Ovary (tissue), 9 donors: ENCODE results near the gene CRTC3. TPM values are rescaled to one million over a fixed set of nuclear protein-coding genes. Genes with fewer than 3 reads are reported as not detected.

Experiments used
- DNase-seq, 5 donors: peaks; one replicate each; pipeline ENCODE4 v3.0.0-alpha.2; 2019 to 2020
- H3K27ac ChIP-seq, 2 donors: fragments of 200-600 bp; one replicate each; pipeline versions ENCODE4 v1.5.1 to v1.8.0; 2019 to 2022
- H3K27me3 ChIP-seq: fragments of 200-600 bp; one replicate; pipeline ENCODE4 v1.8.0; 2022
- H3K36me3 ChIP-seq: fragments of 200-600 bp; sonication (generic); one replicate; pipeline ENCODE4 v1.5.1; 2019
- H3K4me1 ChIP-seq: one replicate; pipeline ENCODE4 v1.8.1; 2013; ENCODE audit warnings: mild to moderate bottlenecking, moderate library complexity; ENCODE audit not compliant: insufficient read depth
- H3K4me3 ChIP-seq: fragments of 200-600 bp; sonication (generic); one replicate; pipeline ENCODE4 v1.5.1; 2017
- H3K9me3 ChIP-seq, 2 donors: fragments of 200-600 bp in 1 of 2; sonication (generic) in 1 of 2; one replicate each; pipeline versions ENCODE4 v1.5.1 to v1.8.1; 2013 to 2019; ENCODE audit warnings: mild to moderate bottlenecking in 1 of 2, moderate library complexity in 1 of 2
- EP300 ChIP-seq: sonication (generic); formaldehyde crosslinking; IDR thresholded peaks from one replicate; pipeline ENCODE4 v1.6.1; 2017; ENCODE audit warnings: antibody characterized with exemption
- POLR2A ChIP-seq: fragments of 450-650 bp; IDR thresholded peaks from one replicate; pipeline ENCODE4 v1.6.1; 2017; ENCODE audit warnings: antibody characterized with exemption, mild to moderate bottlenecking, moderate library complexity
- WGBS, 3 donors: extraction: QIAGEN DNeasy Blood & Tissue Kit in 1 of 3; methylation state at CpG; one replicate each; pipeline versions ENCODE4 v1.1.5 to v1.1.7; 2013 to 2017; 5-methylcytosine and 5-hydroxymethylcytosine counted together
- intact Hi-C, 4 donors: fragments of 100-400 bp; cut with DNase I; formaldehyde crosslinking; loops; one replicate each; pipeline versions ENCODE4 v1.11.0 to v1.15.1; 2022 to 2023
- polyA plus RNA-seq, 2 donors: library from polyadenylated mRNA; stranded (reverse); fragments of 200-250 nt in 1 of 2; fragments of 350-450 nt in 1 of 2; fragmentation: Illumina TruSeq in 1 of 2; extraction: RNeasy Lipid Tissue Mini Kit (QIAGEN cat#74804) in 1 of 2; gene quantifications; one replicate each; pipeline ENCODE4 v1.2.3, GENCODE V29; 2013 to 2014
- total RNA-seq, 7 donors: library from RNA; depleted of rRNA in 2 of 7; stranded (reverse); fragments of >200 nt in 2 of 7; fragmentation: NEBNext Ultra II Directional in 3 of 7; extraction: Animal tissue kit (Norgen Biotek cat#: 25700) in 3 of 7; gene quantifications; one replicate each; pipeline versions ENCODE4 v1.1.0 to v1.2.4, GENCODE V29; 2016 to 2023
- TF ChIP-seq, protein P1 (sequence below), 3 donors: fragments of 450-650 bp in 2 of 3; fragments of 200-600 bp in 1 of 3; IDR thresholded peaks; one replicate each; pipeline versions ENCODE4 v1.5.1 to v1.8.0; 2016 to 2022; ENCODE audit warnings: antibody characterized with exemption in 3 of 3, mild to moderate bottlenecking in 1 of 3
- donor health status: DM: no; HTN: no; CAD: no; lungs with moderate emphysema.
- donor health status: DM: no; HTN: no; CAD: no.
- donor health status: Bipolar disorder and iron deficiency.
- donor health status: DM: yes; HTN: yes; CAD: no.
- donor health status: DM: no; HTN: no; CAD: no.
- donor health status: DM: yes; HTN: yes; CAD: no.

Gene CRTC3
- total and polyA plus RNA-seq, 9 donors: 36.9 to 106 (median 85.4) TPM

- H3K9me3 ChIP-seq: no peaks in the 10 kb centered on the region
- DNase-seq: no peak
- no peak overlapping the region for H3K4me3 ChIP-seq
- peaks cover 11% of the 10 kb centered on the region for H3K4me1 ChIP-seq
- H3K27me3 ChIP-seq: no peaks in the 10 kb centered on the region
- no peaks in the 10 kb centered on the region for H3K36me3 ChIP-seq
- intact Hi-C loops: no loop called here
- TF ChIP-seq, protein P1, sequence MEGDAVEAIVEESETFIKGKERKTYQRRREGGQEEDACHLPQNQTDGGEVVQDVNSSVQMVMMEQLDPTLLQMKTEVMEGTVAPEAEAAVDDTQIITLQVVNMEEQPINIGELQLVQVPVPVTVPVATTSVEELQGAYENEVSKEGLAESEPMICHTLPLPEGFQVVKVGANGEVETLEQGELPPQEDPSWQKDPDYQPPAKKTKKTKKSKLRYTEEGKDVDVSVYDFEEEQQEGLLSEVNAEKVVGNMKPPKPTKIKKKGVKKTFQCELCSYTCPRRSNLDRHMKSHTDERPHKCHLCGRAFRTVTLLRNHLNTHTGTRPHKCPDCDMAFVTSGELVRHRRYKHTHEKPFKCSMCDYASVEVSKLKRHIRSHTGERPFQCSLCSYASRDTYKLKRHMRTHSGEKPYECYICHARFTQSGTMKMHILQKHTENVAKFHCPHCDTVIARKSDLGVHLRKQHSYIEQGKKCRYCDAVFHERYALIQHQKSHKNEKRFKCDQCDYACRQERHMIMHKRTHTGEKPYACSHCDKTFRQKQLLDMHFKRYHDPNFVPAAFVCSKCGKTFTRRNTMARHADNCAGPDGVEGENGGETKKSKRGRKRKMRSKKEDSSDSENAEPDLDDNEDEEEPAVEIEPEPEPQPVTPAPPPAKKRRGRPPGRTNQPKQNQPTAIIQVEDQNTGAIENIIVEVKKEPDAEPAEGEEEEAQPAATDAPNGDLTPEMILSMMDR (IDR thresholded peaks at IDR 0.05): no peak
- TF ChIP-seq POLR2A (no peak), EP300 (no peak)
- WGBS, 3 donors: 49 to 56% (median 55%) methylated on average over 5 of the region's 5 CpGs
- no peak overlapping the region for H3K27ac ChIP-seq
These were observed 58.7 kb downstream of the CRTC3 start for GRCh38 chr15:90588427-90588826.

DNA sequence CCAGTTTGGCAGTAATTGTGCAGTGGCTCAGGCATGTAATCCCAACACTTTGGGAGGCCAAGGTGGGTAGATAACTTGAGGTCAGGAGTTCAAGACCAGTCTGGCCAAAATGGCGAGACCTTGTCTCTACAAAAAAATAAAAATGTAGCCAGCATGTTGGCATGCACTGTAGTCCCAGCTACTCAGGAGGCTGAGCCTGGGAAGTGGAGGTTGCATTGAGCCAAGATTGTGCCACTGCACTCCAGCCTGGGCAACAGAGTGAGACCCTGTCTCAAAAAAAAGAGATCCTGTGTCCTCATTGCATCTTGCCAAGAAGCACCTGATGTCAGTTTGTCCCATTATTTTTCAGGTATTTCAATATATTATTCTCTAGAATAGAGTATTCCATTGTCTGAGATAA lies 61.8 kb downstream of the CRTC3 start:
- Histone ChIP-seq H3K4me3 (no peak overlapping the region), H3K27ac (no peak overlapping the region), H3K9me3 (no peaks in the 10 kb centered on the region), H3K27me3 (no peaks in the 10 kb centered on the region), H3K36me3 (no peaks in the 10 kb centered on the region), H3K4me1 (peaks cover 15% of the 10 kb centered on the region)
- 75 to 88% (median 78%) methylated on average over 1 of the region's 1 CpG for WGBS, 3 donors
- no peak for TF ChIP-seq EP300
- TF ChIP-seq, protein P1 (IDR thresholded peaks at IDR 0.05): no peak
- no peak for TF ChIP-seq POLR2A
- no peak for DNase-seq
- intact Hi-C loops: no loop called here

DNA sequence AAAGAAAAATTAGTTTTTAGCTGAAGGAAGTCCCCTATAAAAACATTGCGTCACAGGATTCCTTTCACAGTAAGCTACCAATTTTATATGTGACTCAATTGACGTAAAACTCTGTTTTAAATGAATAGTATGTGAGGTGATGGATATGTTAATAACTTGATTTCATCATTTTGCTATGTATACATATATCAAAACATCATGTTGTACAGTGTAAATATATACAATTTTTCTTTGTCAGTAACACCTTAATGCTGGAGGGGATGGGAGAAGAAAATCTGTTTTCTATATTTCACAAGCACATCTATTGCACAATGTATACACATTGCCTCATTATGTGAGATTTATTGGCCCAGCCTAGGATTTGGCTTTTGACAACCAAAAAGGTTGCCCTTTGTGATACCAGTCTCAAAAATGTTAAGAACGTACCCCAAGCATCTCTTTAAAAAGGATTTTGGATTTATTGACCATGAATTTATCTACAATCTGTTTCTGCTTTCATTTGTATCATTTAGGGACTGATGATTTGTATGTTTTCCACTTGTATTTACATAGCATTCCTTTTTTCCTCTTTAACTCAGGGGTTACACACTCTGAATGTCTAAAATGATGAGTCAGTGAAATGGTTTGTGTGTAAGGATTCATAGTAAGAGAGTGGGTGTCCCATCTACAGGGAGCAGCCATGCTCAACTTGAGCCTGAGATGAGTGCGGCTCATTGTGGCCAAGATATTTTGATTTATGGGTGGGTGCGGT lies 62.6 kb downstream of the CRTC3 start:
- intact Hi-C loops: no loop called here
- WGBS, 3 donors: 70 to 82% (median 75%) methylated on average over 5 of the region's 5 CpGs
- Histone ChIP-seq H3K27ac (no peak overlapping the region), H3K27me3 (no peaks in the 10 kb centered on the region), H3K4me1 (peaks cover 20% of the 10 kb centered on the region), H3K36me3 (no peaks in the 10 kb centered on the region), H3K9me3 (no peaks in the 10 kb centered on the region), H3K4me3 (no peak overlapping the region)
- no peak for DNase-seq
- TF ChIP-seq EP300 (no peak), POLR2A (no peak)
- TF ChIP-seq, protein P1 (IDR thresholded peaks at IDR 0.05): no peak

DNA sequence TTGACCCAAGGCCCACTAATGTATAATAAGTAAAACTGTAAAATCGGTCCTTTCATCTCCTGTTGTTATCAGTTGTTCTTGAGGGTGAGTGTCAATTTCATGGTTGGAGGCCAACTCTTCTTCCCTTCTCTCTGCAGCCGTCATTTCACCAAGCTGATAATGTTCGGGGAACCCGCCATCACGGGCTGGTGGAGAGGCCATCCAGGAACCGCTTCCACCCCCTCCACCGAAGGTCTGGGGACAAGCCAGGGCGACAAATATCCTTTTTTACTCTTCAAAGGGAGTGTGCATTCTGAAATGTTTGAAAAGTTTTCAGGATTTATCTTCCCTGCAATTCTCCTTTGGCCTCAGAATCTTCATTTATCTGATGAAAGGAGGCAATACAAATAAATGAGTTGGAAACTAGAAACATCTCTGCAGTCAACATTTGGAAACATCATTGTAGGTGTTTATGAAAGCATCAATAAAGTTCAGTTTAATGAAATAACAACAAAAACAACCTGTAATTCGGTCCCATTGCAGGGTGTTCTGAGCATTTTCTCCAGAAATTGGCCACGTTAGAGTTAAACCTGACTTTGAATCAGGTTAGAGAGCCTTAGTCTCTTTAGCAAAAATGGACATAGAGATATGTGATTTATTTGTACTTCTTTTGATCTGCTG lies 63.9 kb downstream of the CRTC3 start:
- WGBS, 3 donors: 76 to 79% (median 77%) methylated on average over 10 of the region's 10 CpGs
- no peak overlapping the region for H3K4me3 ChIP-seq
- H3K36me3 ChIP-seq: no peaks in the 10 kb centered on the region
- H3K4me1 ChIP-seq: peaks cover 28% of the 10 kb centered on the region
- intact Hi-C loops: no loop called here
- H3K9me3 ChIP-seq: no peaks in the 10 kb centered on the region
- TF ChIP-seq POLR2A (no peak), EP300 (no peak)
- TF ChIP-seq, protein P1 (IDR thresholded peaks at IDR 0.05): no peak
- no peak for DNase-seq
- no peaks in the 10 kb centered on the region for H3K27me3 ChIP-seq
- H3K27ac ChIP-seq: no peak overlapping the region
